H7 (cell line): ENCODE results near the gene PSEN1. TPM values are rescaled to one million over a fixed set of nuclear protein-coding genes. Genes with fewer than 3 reads are reported as not detected.
"Not testable (repeated sequence)": the region's sequence is repeated elsewhere in the genome, so short reads cannot be mapped to it uniquely, and the experiment has no call there.

Experiments used
- DNase-seq: peaks from one replicate; pipeline ENCODE4 v3.0.0; 2012
- H3K27me3 ChIP-seq: 2 replicates; pipeline ENCODE4 v1.6.0; 2011; ENCODE audit warnings: mild to moderate bottlenecking, low read length; ENCODE audit not compliant: control insufficient read depth, insufficient read depth
- H3K36me3 ChIP-seq: replicated peaks from 2 replicates; pipeline ENCODE4 v1.5.1; 2011; ENCODE audit warnings: low read length; ENCODE audit not compliant: control insufficient read depth, insufficient read depth
- H3K4me3 ChIP-seq: 2 replicates; pipeline ENCODE4 v1.5.1; 2011; ENCODE audit warnings: low read depth, mild to moderate bottlenecking, control low read depth, low read length, moderate library complexity; ENCODE audit not compliant: insufficient read depth
- total RNA-seq: library from RNA; depleted of rRNA; stranded (reverse); fragments of >200 nt; shearing (Covaris generic); gene quantifications from 2 replicates; pipeline ENCODE4 v1.2.3, GENCODE V29; 2014

Gene PSEN1
- total RNA-seq, 1 experiment from 2014 or later, result 13.4 TPM

DNA sequence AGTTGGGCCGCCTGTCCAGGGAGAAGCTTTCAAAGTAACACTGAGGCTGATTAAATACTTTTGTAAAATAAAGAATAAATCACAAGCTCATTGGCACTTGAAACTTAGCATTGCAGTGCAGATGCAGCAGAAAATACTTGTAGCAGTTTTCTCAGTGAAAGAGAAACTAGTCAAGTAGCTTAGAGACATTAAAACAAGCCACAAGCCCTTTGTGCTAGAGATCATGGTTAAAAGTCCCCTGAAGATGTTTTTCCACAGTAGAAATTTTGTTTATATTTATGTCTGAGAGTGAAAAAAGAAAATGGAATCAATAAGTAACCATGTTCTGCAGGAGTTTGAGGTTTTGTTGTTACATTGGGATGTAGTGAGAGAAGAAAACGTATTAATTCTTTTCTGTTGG, 5.9 kb downstream of the PSEN1 start:
- DNase-seq, result no peak
- Histone ChIP-seq H3K36me3 (no peaks in the 10 kb centered on the region), H3K27me3 (no peaks in the 10 kb centered on the region), H3K4me3 (no peak overlapping the region)

DNA sequence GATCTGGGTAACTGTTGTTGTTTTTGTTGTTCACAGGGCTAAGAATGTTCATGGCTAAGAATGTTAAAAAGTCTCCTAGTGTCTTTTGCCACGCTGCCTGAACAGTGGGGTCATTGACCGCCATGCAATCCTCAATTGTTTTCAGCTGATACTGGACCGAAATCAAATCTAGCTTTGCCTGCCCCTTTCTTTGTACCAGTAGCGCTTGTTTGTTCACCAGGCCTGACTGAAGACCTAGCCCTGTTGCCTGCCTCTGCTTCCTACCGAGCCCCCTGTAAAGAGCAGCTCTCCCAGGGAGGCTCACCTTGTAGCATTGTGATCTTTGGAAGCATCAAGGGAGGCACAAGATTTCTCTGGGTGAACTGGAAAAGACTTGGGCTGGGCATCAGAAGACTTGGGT, 6.7 kb downstream of the PSEN1 start:
- Histone ChIP-seq H3K36me3 (peaks cover 1% of the 10 kb centered on the region; the same call in 1 of the 2 replicates), H3K27me3 (no peaks in the 10 kb centered on the region), H3K4me3 (no peak overlapping the region)
- no peak for DNase-seq

DNA sequence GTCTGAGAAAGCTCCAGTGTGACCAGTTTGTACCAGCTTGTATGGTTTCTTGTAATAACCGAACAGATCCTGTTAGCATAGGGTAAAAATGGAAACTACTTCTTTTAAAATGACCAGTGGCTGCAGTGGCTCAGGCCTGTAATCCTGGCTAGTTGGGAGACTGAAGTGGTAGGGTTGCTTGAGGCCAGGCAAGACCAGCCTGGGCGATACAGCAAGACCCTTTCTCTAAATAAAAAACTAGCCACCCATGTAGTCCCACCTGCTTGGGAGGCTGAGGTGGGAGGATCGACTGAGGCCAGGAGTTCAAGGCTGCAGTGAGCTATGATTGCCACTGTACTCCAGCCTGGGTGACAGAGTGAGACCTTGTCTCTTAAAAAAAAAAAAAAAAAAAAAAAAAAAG, 7.3 kb downstream of the PSEN1 start:
- Histone ChIP-seq H3K36me3 (peaks cover 1% of the 10 kb centered on the region; the same call in 1 of the 2 replicates), H3K4me3 (no peak overlapping the region), H3K27me3 (no peaks in the 10 kb centered on the region)
- DNase-seq, result no peak

DNA sequence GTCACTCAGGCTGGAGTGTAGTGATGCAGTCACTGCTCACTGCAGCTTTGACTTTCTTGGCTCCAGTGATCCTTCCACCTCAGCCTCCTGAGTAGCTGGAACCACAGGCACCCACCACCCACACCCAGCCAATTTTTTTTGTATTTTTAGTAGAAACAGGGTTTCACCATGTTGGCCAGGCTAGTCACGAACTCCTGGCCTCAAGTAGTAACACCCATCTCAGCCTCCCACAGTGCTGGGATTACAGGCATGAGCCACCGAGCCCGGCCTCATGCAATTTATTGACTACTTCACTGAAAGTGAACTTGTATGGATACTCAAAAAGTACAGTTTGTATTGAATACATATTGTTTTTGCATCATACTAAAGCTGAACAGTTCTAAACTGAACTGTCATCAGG, 9.1 kb downstream of the PSEN1 start:
- Histone ChIP-seq H3K4me3 (no peak overlapping the region), H3K36me3 (peaks cover 4% of the 10 kb centered on the region), H3K27me3 (no peaks in the 10 kb centered on the region)
- DNase-seq, result no peak

DNA sequence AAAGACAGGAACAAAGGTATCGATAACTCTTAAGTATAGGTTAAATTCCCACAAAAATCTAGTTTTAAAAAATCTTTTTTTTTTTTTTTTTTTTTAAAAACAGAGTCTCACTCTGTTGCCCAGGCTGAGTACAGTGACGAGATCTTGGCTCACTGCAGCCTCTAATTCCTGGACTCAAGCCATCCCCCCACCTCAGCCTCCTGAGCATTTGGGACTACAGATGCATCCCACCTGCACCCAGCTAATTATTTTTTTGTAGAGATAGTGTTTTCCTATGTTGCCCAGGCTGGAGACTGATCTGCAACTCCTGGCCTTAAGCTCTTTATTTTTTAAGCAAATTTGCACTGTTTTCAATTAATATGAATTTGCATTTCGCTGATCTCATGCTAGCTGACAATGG, 9.8 kb downstream of the PSEN1 start:
- DNase-seq, result no peak
- peaks cover 4% of the 10 kb centered on the region for H3K36me3 ChIP-seq
- H3K4me3 ChIP-seq, result no peak overlapping the region
- H3K27me3 ChIP-seq, result no peaks in the 10 kb centered on the region

DNA sequence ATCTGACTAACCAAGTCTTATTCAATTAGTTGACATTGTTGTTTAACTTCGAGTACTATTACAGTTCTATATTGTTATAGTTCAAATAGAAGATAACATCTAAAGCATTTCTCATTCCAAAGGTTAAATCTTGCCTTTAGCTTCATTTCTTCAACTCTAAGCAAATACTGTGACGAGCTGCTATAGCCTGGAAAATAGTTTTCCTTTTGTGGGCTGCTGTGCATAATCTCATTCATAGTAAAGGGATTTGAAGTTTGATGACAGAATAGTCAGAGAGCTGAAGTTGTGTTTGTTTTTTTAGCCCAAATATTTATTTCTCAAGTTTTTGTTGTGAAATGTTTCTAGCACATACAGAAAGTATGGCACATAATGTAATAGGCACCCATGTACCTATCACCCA, 13.4 kb downstream of the PSEN1 start:
- Histone ChIP-seq H3K4me3 (no peak overlapping the region), H3K36me3 (peaks cover 4% of the 10 kb centered on the region), H3K27me3 (no peaks in the 10 kb centered on the region)
- no peak for DNase-seq

DNA sequence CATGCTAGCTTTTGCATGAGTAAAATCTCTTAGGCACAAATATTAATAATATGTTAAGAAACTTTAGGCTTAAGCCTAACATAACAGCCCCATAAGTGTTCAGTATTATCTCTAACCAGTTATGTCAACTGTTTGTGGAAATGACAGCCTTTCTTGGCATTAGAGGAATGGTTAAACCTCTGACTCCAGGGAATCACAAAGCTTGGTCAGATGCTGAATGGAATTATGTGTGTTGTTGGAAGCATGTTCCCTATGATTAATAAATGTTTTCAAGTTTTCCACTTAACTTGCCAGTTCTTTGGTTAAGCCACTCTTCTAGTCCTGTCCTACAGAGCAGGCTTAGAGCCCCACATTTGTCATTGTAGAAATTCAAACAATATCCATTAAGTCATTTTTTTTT, 17.0 kb downstream of the PSEN1 start:
- Histone ChIP-seq H3K27me3 (no peaks in the 10 kb centered on the region), H3K36me3 (peaks cover 3% of the 10 kb centered on the region), H3K4me3 (no peak overlapping the region)
- no peak for DNase-seq

DNA sequence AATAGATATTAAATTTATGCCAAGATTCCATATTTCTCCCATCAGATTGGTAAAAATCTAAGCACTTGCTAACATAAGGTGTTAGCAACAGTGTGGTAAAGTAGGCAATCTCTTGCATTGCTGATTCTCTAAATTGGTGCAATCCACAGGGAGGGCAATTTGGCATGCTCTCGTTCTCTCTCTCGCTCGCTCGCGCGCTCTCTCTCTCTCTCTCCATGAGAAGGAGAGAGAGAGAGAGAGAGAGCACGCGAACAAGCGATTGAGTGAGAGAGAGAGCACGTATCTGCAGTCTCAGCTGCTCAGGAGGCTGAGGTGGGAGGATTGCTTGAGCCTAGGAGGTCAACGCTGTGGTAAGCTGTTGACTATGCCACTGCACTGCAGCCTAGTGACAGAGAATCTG, 25.9 kb downstream of the PSEN1 start:
- no peak for DNase-seq
- Histone ChIP-seq H3K36me3 (peaks cover 2% of the 10 kb centered on the region), H3K4me3 (no peak overlapping the region), H3K27me3 (no peaks in the 10 kb centered on the region)

DNA sequence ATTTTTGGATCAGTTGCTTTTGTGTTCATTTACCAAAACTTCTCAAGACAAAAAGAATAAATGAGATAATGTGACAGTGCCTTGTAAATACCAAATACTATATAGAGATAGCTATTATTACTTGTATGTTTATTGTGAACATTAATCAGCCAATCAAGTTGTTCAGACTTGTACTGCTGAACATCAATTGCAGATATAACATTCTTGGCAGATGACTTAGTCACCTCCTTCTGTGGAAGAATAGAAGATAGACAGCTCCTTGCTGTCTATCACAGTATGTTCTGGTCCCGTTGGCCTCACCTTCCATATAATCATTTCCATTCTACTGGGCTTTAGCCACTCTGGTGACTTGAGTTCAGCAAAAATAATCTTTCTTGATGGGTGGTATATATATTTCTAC, 30.1 kb downstream of the PSEN1 start:
- Histone ChIP-seq H3K36me3 (peaks cover 10% of the 10 kb centered on the region), H3K27me3 (no peaks in the 10 kb centered on the region), H3K4me3 (no peak overlapping the region)
- DNase-seq, result no peak

DNA sequence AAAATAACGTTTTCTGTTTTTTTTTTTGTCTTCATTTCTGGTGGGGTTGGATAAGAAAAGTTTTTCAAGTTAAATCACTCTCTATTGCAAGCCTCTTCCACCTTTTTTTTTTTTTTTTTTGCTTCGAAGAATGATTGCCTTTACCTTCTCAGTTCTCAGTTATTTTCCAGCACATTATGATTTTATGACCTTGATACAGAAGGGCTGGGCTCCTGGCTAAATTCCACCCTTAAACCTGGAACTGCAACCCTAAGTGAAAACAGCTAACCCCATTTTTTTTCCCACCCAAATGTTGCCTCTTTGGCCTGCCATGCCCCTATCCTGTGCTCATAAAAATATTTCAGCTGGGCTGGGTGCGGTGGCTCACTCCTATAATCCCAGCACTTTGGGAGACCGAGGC, 31.4 kb downstream of the PSEN1 start:
- peaks cover 11% of the 10 kb centered on the region for H3K36me3 ChIP-seq
- no peak for DNase-seq
- H3K4me3 ChIP-seq, result no peak overlapping the region
- no peaks in the 10 kb centered on the region for H3K27me3 ChIP-seq

DNA sequence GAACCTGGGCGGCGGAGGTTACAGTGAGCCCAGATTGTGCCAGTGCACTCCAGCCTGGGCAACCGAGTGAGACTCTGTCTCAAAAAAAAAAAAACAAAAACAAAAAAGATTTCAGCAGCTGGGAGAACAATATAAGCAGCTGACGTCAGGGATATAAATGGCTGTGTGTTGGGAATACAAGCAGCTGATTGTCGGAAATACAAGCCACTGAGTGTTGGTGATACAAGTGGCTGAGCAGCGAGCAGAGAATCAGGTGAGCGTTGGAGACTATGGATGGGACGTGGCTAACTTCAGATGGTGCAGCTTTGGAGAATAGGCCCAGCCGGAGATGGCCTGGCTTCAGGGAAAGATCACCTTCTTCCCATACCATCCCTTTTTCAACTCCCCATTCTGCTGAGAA, 32.0 kb downstream of the PSEN1 start:
- Histone ChIP-seq H3K27me3 (no peaks in the 10 kb centered on the region), H3K36me3 (peaks cover 13% of the 10 kb centered on the region), H3K4me3 (no peak overlapping the region)
- DNase-seq, result no peak

DNA sequence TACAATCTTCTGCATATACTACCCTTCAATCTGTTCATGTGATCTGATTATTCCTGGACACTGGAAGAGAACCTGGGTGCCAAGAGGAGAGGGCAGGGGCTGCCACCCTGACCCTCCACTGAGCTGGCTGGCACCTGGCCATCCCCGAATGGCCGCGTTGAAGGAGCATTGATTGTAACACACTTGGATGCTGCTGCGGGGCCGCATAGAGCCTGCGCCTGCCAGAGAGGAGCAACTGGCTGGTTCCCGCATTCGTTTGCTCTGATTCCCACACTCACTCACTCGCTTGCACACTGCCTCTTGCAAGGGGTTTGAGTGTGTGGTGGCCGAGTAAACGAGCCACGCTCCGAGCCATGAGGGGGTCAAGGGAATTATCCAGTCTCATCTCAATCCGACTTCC, 32.4 kb downstream of the PSEN1 start:
- DNase-seq, result no peak
- Histone ChIP-seq H3K27me3 (no peaks in the 10 kb centered on the region), H3K4me3 (no peak overlapping the region), H3K36me3 (peaks cover 14% of the 10 kb centered on the region)

DNA sequence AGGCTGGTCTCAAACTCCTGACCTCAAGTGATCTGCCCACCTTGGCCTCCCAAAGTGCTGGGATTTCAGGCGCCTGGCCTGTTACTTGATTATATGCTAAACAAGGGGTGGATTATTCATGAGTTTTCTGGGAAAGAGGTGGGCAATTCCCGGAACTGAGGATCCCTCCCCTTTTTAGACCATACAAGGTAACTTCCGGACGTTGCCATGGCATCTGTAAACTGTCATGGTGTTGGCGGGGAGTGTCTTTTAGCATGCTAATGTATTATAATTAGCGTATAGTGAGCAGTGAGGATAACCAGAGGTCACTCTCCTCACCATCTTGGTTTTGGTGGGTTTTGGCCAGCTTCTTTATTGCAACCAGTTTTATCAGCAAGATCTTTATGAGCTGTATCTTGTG, 33.5 kb downstream of the PSEN1 start:
- H3K4me3 ChIP-seq, H3K27me3 ChIP-seq, DNase-seq: not testable (repeated sequence)
- peaks cover 20% of the 10 kb centered on the region for H3K36me3 ChIP-seq

DNA sequence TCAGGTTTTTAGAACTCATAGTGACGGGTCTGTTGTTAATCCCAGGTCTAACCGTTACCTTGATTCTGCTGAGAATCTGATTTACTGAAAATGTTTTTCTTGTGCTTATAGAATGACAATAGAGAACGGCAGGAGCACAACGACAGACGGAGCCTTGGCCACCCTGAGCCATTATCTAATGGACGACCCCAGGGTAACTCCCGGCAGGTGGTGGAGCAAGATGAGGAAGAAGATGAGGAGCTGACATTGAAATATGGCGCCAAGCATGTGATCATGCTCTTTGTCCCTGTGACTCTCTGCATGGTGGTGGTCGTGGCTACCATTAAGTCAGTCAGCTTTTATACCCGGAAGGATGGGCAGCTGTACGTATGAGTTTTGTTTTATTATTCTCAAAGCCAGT, 34.4 kb downstream of the PSEN1 start:
- H3K36me3 ChIP-seq, result peaks cover 20% of the 10 kb centered on the region
- no peak overlapping the region for H3K4me3 ChIP-seq
- DNase-seq, result no peak
- H3K27me3 ChIP-seq, result no peaks in the 10 kb centered on the region

DNA sequence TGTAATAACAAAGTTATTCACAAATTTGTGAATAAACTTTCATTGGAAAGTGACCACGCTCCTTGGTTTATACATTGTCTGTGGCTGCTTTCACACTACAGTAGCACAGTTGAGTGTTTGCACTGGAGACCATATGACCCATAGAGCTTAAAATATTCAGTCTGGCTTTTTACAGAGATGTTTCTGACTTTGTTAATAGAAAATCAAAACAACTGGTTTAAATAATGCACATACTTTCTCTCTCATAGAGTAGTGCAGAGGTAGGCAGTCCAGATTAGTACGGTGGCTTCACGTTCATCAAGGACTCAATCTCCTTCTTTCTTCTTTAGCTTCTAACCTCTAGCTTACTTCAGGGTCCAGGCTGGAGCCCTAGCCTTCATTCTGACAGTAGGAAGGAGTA, 36.2 kb downstream of the PSEN1 start:
- Histone ChIP-seq H3K4me3 (no peak overlapping the region), H3K36me3 (peaks cover 22% of the 10 kb centered on the region), H3K27me3 (no peaks in the 10 kb centered on the region)
- no peak for DNase-seq

DNA sequence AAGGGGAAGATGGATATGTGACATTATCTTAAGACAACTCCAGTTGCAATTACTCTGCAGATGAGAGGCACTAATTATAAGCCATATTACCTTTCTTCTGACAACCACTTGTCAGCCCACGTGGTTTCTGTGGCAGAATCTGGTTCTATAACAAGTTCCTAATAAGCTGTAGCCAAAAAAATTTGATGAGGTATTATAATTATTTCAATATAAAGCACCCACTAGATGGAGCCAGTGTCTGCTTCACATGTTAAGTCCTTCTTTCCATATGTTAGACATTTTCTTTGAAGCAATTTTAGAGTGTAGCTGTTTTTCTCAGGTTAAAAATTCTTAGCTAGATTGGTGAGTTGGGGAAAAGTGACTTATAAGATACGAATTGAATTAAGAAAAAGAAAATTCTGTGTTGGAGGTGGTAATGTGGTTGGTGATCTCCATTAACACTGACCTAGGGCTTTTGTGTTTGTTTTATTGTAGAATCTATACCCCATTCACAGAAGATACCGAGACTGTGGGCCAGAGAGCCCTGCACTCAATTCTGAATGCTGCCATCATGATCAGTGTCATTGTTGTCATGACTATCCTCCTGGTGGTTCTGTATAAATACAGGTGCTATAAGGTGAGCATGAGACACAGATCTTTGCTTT, 36.9 kb downstream of the PSEN1 start:
- H3K36me3 ChIP-seq, result peaks cover 22% of the 10 kb centered on the region
- no peak for DNase-seq
- no peak overlapping the region for H3K4me3 ChIP-seq
- H3K27me3 ChIP-seq, result no peaks in the 10 kb centered on the region
